Activated CD8-positive, alpha-beta memory T cell treated with anti-CD3 and anti-CD28 coated beads for 4 hours (primary cell): Measurements from ENCODE around the gene MCC.

Source experiments
- DNase-seq, 2 donors: peaks; one replicate each; pipeline ENCODE4 v3.0.0-alpha.2; 2020; ENCODE audit warnings: low read depth in 2 of 2

MCC gene

GRCh38 chr5:113056988-113057387 lies 431.3 kb downstream of the MCC start:
- no peak for DNase-seq

- DNase-seq, result no peak
Measured at GRCh38 chr5:113054899-113055298, 433.4 kb downstream of the MCC start.

GRCh38 chr5:113053511-113053995 lies 434.7 kb downstream of the MCC start:
- no peak for DNase-seq

GRCh38 chr5:113052041-113052795 lies 436.0 kb downstream of the MCC start:
- no peak for DNase-seq

GRCh38 chr5:113050721-113051382 lies 437.4 kb downstream of the MCC start:
- DNase-seq, result no peak

GRCh38 chr5:113048931-113049330 lies 439.3 kb downstream of the MCC start:
- no peak for DNase-seq

GRCh38 chr5:113047733-113048652 lies 440.3 kb downstream of the MCC start:
- DNase-seq, result no peak

GRCh38 chr5:113047234-113047633 lies 441.0 kb downstream of the MCC start:
- no peak for DNase-seq

GRCh38 chr5:113044776-113045465 lies 443.3 kb downstream of the MCC start:
- DNase-seq, result no peak

- DNase-seq, result no peak
Measured at GRCh38 chr5:113043491-113043931, 444.7 kb downstream of the MCC start.

- DNase-seq, result no peak
Measured at GRCh38 chr5:113042491-113043243, 445.6 kb downstream of the MCC start.

GRCh38 chr5:113040672-113041260 lies 447.5 kb downstream of the MCC start:
- no peak for DNase-seq

GRCh38 chr5:113039934-113040285 lies 448.3 kb downstream of the MCC start:
- DNase-seq, result no peak

- no peak for DNase-seq
Measured at GRCh38 chr5:113039229-113039933, 448.9 kb downstream of the MCC start.

GRCh38 chr5:113038714-113039113 lies 449.5 kb downstream of the MCC start:
- DNase-seq, result no peak

- DNase-seq, result no peak
Measured at GRCh38 chr5:113038136-113038535, 450.1 kb downstream of the MCC start.

GRCh38 chr5:113036826-113037225 lies 451.4 kb downstream of the MCC start:
- no peak for DNase-seq

- DNase-seq, result no peak
Measured at GRCh38 chr5:113036321-113036720, 451.9 kb downstream of the MCC start.

- DNase-seq, result no peak
Measured at GRCh38 chr5:113035096-113035495, 453.2 kb downstream of the MCC start.
